ENCODE results near the gene MTURN.
"Not testable (repeated sequence)": the region's sequence is repeated elsewhere in the genome, so short reads cannot be mapped to it uniquely, and the experiment has no call there.

MTURN gene

DNA sequence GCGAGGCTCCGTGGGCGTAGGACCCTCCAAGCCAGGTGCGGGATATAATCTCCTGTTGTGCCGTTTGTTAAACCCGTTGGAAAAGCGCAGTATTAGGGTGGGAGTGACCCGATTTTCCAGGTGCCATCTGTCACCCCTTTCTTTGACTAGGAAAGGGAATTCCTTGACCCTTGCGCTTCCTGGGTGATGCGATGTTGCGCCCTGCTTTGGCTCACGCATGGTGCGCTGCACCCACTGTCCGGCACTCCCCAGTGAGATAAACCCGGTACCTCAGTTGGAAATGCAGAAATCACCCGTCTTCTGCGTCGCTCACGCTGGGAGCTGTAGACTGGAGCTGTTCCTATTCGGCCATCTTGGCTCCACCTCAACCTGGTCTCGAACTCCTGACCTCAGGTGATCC is 36.2 kb upstream of the MTURN start:
- H3K9me3 ChIP-seq (replicated peaks in 1 of 2; ENCODE audit: control insufficient read depth in 2 of 2, insufficient read depth in 1 of 2, low read depth in 1 of 2, low read length in 2 of 2); H3K4me1 ChIP-seq (ENCODE audit: control insufficient read depth in 2 of 2, insufficient read depth in 1 of 2, low read depth in 1 of 2, low read length in 2 of 2); H2BK5ac ChIP-seq (ENCODE audit: low read length); H2AK5ac ChIP-seq (ENCODE audit: low read depth, low read length); H3K79me1 ChIP-seq (ENCODE audit: low read depth, low read length); H3K14ac ChIP-seq (ENCODE audit: low read length); H2BK15ac ChIP-seq (ENCODE audit: low read length); H4K91ac ChIP-seq (ENCODE audit: low read depth, low read length, poor library complexity); H3K27ac ChIP-seq (replicated peaks; ENCODE audit: low read length); H2BK120ac ChIP-seq (ENCODE audit: low read depth, low read length); H3K36me3 ChIP-seq (replicated peaks in 1 of 2; ENCODE audit: control insufficient read depth in 2 of 2, insufficient read depth in 2 of 2, low read length in 2 of 2); H3K4me3 ChIP-seq (ENCODE audit: low read length in 2 of 2); H3K23ac ChIP-seq (ENCODE audit: low read depth, low read length, poor library complexity); DNase-seq (ENCODE audit: low spot score); H4K8ac ChIP-seq (ENCODE audit: low read depth, low read length); H2AFZ ChIP-seq (ENCODE audit: low read length); H3K4me2 ChIP-seq (ENCODE audit: insufficient read depth, low read length, poor library complexity, severe bottlenecking); H3K18ac ChIP-seq (ENCODE audit: low read length); H2BK12ac ChIP-seq (ENCODE audit: low read length); H3K9ac ChIP-seq (ENCODE audit: low read depth, low read length, poor library complexity); H3K27me3 ChIP-seq (ENCODE audit: control insufficient read depth in 3 of 3, insufficient read depth in 3 of 3, low read depth in 1 of 3, low read length in 3 of 3); H3K4ac ChIP-seq (ENCODE audit: low read length): not testable (repeated sequence)
- WGBS, 2 donors (ENCODE audit: extremely low coverage in 2 of 2, insufficient read length in 2 of 2, insufficient replicate concordance in 1 of 2) = no CpG with 5 or more reads among the region's 21 CpGs

DNA sequence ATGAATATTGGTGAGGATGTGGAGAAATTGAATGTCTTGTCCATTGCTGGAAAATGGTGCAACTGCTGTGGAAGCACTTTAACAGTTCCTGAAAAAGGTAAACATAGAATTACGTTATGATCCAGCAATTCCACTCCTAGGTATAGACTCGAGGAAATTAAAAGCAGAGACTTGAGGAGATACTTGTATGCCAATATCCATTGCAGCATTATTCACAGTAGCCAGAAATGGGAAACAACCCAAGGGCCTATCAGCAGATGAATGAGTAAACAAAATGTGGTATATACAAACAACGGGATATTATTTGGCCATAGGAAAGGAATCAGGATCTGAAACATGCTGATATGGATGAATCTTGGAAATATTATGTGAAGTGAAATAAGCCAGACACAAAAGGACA is 32.5 kb upstream of the MTURN start:
- WGBS, 2 donors (ENCODE audit: extremely low coverage in 2 of 2, insufficient read length in 2 of 2, insufficient replicate concordance in 1 of 2) = no CpG with 5 or more reads among the region's 3 CpGs
- no peak for DNase-seq (ENCODE audit: low spot score)
- Histone ChIP-seq H2AK5ac (ENCODE audit: low read depth, low read length) (no peak overlapping the region), H3K9me3 (replicated peaks in 1 of 2; ENCODE audit: control insufficient read depth in 2 of 2, insufficient read depth in 1 of 2, low read depth in 1 of 2, low read length in 2 of 2) (peaks cover 6 to 8% of the 10 kb centered on the region in 2 donors), H3K4me2 (ENCODE audit: insufficient read depth, low read length, poor library complexity, severe bottlenecking) (no peak overlapping the region), H3K14ac (ENCODE audit: low read length) (no peak overlapping the region), H2AFZ (ENCODE audit: low read length) (no peak overlapping the region), H3K79me1 (ENCODE audit: low read depth, low read length) (no peaks in the 10 kb centered on the region), H3K4me3 (ENCODE audit: low read length in 2 of 2) (no peak overlapping the region), H3K18ac (ENCODE audit: low read length) (no peak overlapping the region), H3K27me3 (ENCODE audit: control insufficient read depth in 3 of 3, insufficient read depth in 3 of 3, low read depth in 1 of 3, low read length in 3 of 3) (no peaks in the 10 kb centered on the region), H4K91ac (ENCODE audit: low read depth, low read length, poor library complexity) (no peak overlapping the region), H3K9ac (ENCODE audit: low read depth, low read length, poor library complexity) (no peak overlapping the region), H4K8ac (ENCODE audit: low read depth, low read length) (no peak overlapping the region), H3K36me3 (replicated peaks in 1 of 2; ENCODE audit: control insufficient read depth in 2 of 2, insufficient read depth in 2 of 2, low read length in 2 of 2) (peaks cover 4 to 5% of the 10 kb centered on the region in 2 donors), H2BK12ac (ENCODE audit: low read length) (no peak overlapping the region), H3K27ac (replicated peaks; ENCODE audit: low read length) (no peak overlapping the region), H3K23ac (ENCODE audit: low read depth, low read length, poor library complexity) (no peak overlapping the region), H2BK5ac (ENCODE audit: low read length) (no peak overlapping the region), H2BK120ac (ENCODE audit: low read depth, low read length) (no peak overlapping the region), H2BK15ac (ENCODE audit: low read length) (no peak overlapping the region), H3K4me1 (ENCODE audit: control insufficient read depth in 2 of 2, insufficient read depth in 1 of 2, low read depth in 1 of 2, low read length in 2 of 2) (no peaks in the 10 kb centered on the region), H3K4ac (ENCODE audit: low read length) (no peak overlapping the region)

DNA sequence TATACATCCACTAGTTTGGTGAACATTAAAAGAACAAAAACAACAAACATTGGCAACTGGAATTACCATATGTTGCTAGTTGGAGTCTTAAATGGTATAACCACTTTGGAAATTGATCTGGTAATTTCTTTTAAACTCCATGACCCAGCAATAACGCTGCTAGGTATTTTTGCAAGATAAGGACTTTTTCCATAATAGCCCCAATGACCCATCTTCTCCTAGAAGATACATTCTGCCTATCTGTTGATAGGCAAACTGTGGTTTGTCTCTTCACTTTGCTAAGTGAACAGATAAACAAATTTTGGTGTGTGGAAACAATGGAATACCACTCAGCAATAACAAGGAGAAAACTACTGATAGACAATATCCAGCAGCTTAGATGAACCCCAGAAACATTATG is 30.6 kb upstream of the MTURN start:
- Histone ChIP-seq H3K9ac (ENCODE audit: low read depth, low read length, poor library complexity) (no peak overlapping the region), H3K23ac (ENCODE audit: low read depth, low read length, poor library complexity) (no peak overlapping the region), H3K4me1 (ENCODE audit: control insufficient read depth in 2 of 2, insufficient read depth in 1 of 2, low read depth in 1 of 2, low read length in 2 of 2) (no peaks in the 10 kb centered on the region), H3K27me3 (ENCODE audit: control insufficient read depth in 3 of 3, insufficient read depth in 3 of 3, low read depth in 1 of 3, low read length in 3 of 3) (no peaks in the 10 kb centered on the region), H3K27ac (replicated peaks; ENCODE audit: low read length) (no peak overlapping the region), H3K4me3 (ENCODE audit: low read length in 2 of 2) (no peak overlapping the region), H2BK120ac (ENCODE audit: low read depth, low read length) (no peak overlapping the region), H3K18ac (ENCODE audit: low read length) (no peak overlapping the region), H4K8ac (ENCODE audit: low read depth, low read length) (no peak overlapping the region), H2AFZ (ENCODE audit: low read length) (no peak overlapping the region), H2BK5ac (ENCODE audit: low read length) (no peak overlapping the region), H3K79me1 (ENCODE audit: low read depth, low read length) (no peaks in the 10 kb centered on the region), H3K4me2 (ENCODE audit: insufficient read depth, low read length, poor library complexity, severe bottlenecking) (no peak overlapping the region), H4K91ac (ENCODE audit: low read depth, low read length, poor library complexity) (no peak overlapping the region), H2BK15ac (ENCODE audit: low read length) (no peak overlapping the region), H3K9me3 (replicated peaks in 1 of 2; ENCODE audit: control insufficient read depth in 2 of 2, insufficient read depth in 1 of 2, low read depth in 1 of 2, low read length in 2 of 2) (peaks cover 4 to 5% of the 10 kb centered on the region in 2 donors), H3K36me3 (replicated peaks in 1 of 2; ENCODE audit: control insufficient read depth in 2 of 2, insufficient read depth in 2 of 2, low read length in 2 of 2) (peaks cover 2 to 3% of the 10 kb centered on the region in 2 donors), H3K4ac (ENCODE audit: low read length) (no peak overlapping the region), H2AK5ac (ENCODE audit: low read depth, low read length) (no peak overlapping the region), H2BK12ac (ENCODE audit: low read length) (no peak overlapping the region), H3K14ac (ENCODE audit: low read length) (no peak overlapping the region)
- no peak for DNase-seq (ENCODE audit: low spot score)
- WGBS, 2 donors (ENCODE audit: extremely low coverage in 2 of 2, insufficient read length in 2 of 2, insufficient replicate concordance in 1 of 2) = no CpG with 5 or more reads among the region's 1 CpG

DNA sequence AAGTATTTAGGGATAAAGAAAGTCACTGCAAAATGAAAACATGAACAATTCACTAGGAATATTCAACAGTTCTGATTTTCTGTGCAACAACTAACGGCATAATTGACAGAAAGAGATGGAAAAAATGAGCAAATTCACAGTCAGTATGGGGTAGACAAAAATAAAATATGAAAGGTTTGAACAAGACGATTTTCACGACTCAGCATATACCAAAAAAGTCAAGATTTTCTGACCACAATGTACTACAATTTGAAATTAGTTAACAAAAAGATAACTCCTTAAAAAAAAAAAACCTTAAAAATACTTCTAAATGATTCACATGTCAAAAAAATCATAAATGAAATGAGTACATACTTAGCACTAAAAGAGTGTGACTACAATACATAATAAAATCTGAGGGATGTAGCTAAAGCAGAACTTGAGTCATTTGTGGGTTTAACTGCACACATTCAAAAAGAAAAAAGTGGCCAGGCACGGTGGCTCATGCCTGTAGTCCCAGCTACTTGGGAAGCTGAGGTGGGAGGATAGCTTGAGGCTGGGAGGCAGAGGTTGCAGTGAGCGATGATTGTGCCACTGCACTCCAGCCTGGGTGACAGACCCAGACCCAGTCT is 22.6 kb upstream of the MTURN start:
- Histone ChIP-seq H4K8ac (ENCODE audit: low read depth, low read length) (no peak overlapping the region), H3K4ac (ENCODE audit: low read length) (no peak overlapping the region), H2AK5ac (ENCODE audit: low read depth, low read length) (no peak overlapping the region), H3K36me3 (replicated peaks in 1 of 2; ENCODE audit: control insufficient read depth in 2 of 2, insufficient read depth in 2 of 2, low read length in 2 of 2) (peaks cover 0 to 5% of the 10 kb centered on the region in 2 donors), H3K27me3 (ENCODE audit: control insufficient read depth in 3 of 3, insufficient read depth in 3 of 3, low read depth in 1 of 3, low read length in 3 of 3) (peaks cover 0 to 2% (median 0%) of the 10 kb centered on the region in 3 experiments), H2BK120ac (ENCODE audit: low read depth, low read length) (no peak overlapping the region), H3K9ac (ENCODE audit: low read depth, low read length, poor library complexity) (no peak overlapping the region), H2BK5ac (ENCODE audit: low read length) (no peak overlapping the region), H3K9me3 (replicated peaks in 1 of 2; ENCODE audit: control insufficient read depth in 2 of 2, insufficient read depth in 1 of 2, low read depth in 1 of 2, low read length in 2 of 2) (peaks cover 5 to 20% of the 10 kb centered on the region in 2 donors), H3K27ac (replicated peaks; ENCODE audit: low read length) (no peak overlapping the region), H3K79me1 (ENCODE audit: low read depth, low read length) (no peaks in the 10 kb centered on the region), H3K23ac (ENCODE audit: low read depth, low read length, poor library complexity) (no peak overlapping the region), H2AFZ (ENCODE audit: low read length) (no peak overlapping the region), H3K4me1 (ENCODE audit: control insufficient read depth in 2 of 2, insufficient read depth in 1 of 2, low read depth in 1 of 2, low read length in 2 of 2) (peaks cover 0 to 4% of the 10 kb centered on the region in 2 donors), H2BK15ac (ENCODE audit: low read length) (no peak overlapping the region), H3K14ac (ENCODE audit: low read length) (no peak overlapping the region), H3K18ac (ENCODE audit: low read length) (no peak overlapping the region), H3K4me3 (ENCODE audit: low read length in 2 of 2) (no peak overlapping the region), H3K4me2 (ENCODE audit: insufficient read depth, low read length, poor library complexity, severe bottlenecking) (no peak overlapping the region), H2BK12ac (ENCODE audit: low read length) (no peak overlapping the region), H4K91ac (ENCODE audit: low read depth, low read length, poor library complexity) (no peak overlapping the region)
- DNase-seq (ENCODE audit: low spot score) = no peak
- WGBS, 2 donors (ENCODE audit: extremely low coverage in 2 of 2, insufficient read length in 2 of 2, insufficient replicate concordance in 1 of 2) = no CpG with 5 or more reads among the region's 5 CpGs

All from neuronal stem cell (in vitro differentiated cells).